Measurements from ENCODE around the gene CSF3R. TPM values are rescaled to one million over a fixed set of nuclear protein-coding genes. Genes with fewer than 3 reads are reported as not detected.
A peak's percentile ranks its signal among the peaks of the same experiment; 100 is the strongest.

The CSF3R gene
- total RNA-seq, 5 donors from 2014 or later (not counting 1 experiment from before 2014, with no cell fraction given): 0.25 to 2.1 (median 1.8) TPM

DNA sequence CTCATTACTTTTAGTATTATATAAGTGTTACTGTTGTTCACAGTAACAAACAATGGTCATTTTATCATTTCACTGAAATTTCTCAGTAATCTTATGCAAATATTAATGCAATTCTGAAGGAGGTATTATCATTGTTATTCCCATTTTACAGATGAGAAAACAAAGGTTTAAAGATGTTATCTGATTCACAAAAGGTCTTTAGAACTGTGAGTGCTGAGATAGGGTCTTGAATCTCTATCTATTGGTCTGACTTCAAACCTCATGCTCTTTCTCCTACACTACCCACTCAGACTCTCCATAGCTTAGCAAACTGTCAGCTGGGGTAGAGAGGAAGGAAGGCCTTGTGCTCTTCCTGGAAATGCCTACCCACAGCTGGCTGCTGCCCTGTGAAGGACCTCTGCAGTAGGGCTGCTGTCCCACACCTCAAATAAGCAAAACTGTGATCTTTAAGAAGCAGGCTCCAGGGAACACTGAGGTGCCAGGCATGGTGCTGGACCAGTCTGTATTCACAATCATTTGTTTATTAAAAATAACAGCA lies 26.3 kb downstream of the CSF3R start:
- H3K9me3 Mint-ChIP-seq: no peaks in the 10 kb centered on the region
- Histone ChIP-seq H3K27me3 (replicated peaks in 1 of 2; ENCODE audit: control insufficient read depth in 2 of 2, extremely low read depth in 1 of 2, insufficient read depth in 2 of 2, low read length in 1 of 2) (no peaks in the 10 kb centered on the region), H3K27ac (ENCODE audit: low read length) (no peak overlapping the region), H3K4me3 (ENCODE audit: control insufficient read depth in 1 of 2, extremely low read depth in 1 of 2, low read length in 1 of 2) (no peak overlapping the region), H3K36me3 (ENCODE audit: control insufficient read depth in 2 of 2, extremely low read depth in 1 of 2, insufficient read depth in 1 of 2, low read length in 1 of 2) (peaks cover 5 to 50% of the 10 kb centered on the region in 2 donors), H3K9me3 (no peaks in the 10 kb centered on the region), H3K4me1 (ENCODE audit: control insufficient read depth in 1 of 2, extremely low read depth in 1 of 2, insufficient read depth in 2 of 2, low read length in 2 of 2) (peaks cover 15 to 22% of the 10 kb centered on the region in 2 experiments)
- POLR2A ChIA-PET: no interaction called here
- DNase-seq (no peak), ATAC-seq (replicated peaks in 1 of 4) (no peak)
- peaks cover 34% of the 10 kb centered on the region for H3K36me3 Mint-ChIP-seq
- H3K4me1 Mint-ChIP-seq: peaks cover 34 to 44% (median 44%) of the 10 kb centered on the region in 3 donors
- CTCF ChIA-PET: no interaction called here
- H3K27ac Mint-ChIP-seq: no peak overlapping the region
- H3K27me3 Mint-ChIP-seq: no peaks in the 10 kb centered on the region
- peak overlapping the region in 1 of 3 donors; percentile 33 for H3K4me3 Mint-ChIP-seq

DNA sequence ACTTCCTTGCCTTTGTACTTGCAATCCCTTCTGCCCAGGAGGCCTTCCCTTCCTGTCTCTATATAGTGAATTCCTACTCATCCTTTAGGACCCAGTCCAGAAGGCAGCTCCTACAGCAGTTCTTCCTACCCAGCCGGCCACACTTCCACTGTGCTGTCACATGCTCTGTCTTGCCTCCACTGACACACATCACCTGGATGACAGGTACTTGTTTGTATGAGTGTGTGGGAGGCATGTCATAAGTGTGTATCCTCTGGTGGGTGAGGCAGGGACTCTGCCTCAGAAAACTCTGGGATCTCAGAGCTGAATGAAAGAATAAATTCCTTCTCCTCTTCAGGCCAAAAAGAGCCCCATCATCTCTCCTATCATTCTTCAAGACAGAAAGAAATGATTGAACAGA lies 27.3 kb downstream of the CSF3R start:
- peaks cover 38 to 46% (median 42%) of the 10 kb centered on the region in 3 donors for H3K4me1 Mint-ChIP-seq
- peaks cover 26% of the 10 kb centered on the region for H3K36me3 Mint-ChIP-seq
- H3K9me3 ChIP-seq: no peaks in the 10 kb centered on the region
- POLR2A ChIA-PET: no interaction called here
- no peak overlapping the region for H3K4me3 ChIP-seq (ENCODE audit: control insufficient read depth in 1 of 2, extremely low read depth in 1 of 2, low read length in 1 of 2)
- no peaks in the 10 kb centered on the region for H3K9me3 Mint-ChIP-seq
- H3K36me3 ChIP-seq (ENCODE audit: control insufficient read depth in 2 of 2, extremely low read depth in 1 of 2, insufficient read depth in 1 of 2, low read length in 1 of 2): peaks cover 5 to 39% of the 10 kb centered on the region in 2 donors
- H3K27ac Mint-ChIP-seq: no peak overlapping the region
- H3K27me3 Mint-ChIP-seq: no peaks in the 10 kb centered on the region
- no peak overlapping the region for H3K4me3 Mint-ChIP-seq
- no peaks in the 10 kb centered on the region for H3K27me3 ChIP-seq (replicated peaks in 1 of 2; ENCODE audit: control insufficient read depth in 2 of 2, extremely low read depth in 1 of 2, insufficient read depth in 2 of 2, low read length in 1 of 2)
- H3K27ac ChIP-seq (ENCODE audit: low read length): no peak overlapping the region
- peaks cover 15 to 29% of the 10 kb centered on the region in 2 experiments for H3K4me1 ChIP-seq (ENCODE audit: control insufficient read depth in 1 of 2, extremely low read depth in 1 of 2, insufficient read depth in 2 of 2, low read length in 2 of 2)
- ATAC-seq (replicated peaks in 1 of 4): no peak
- DNase-seq: no peak
- WGBS (ENCODE audit: insufficient coverage): no CpG with 5 or more reads among the region's 1 CpG
- CTCF ChIA-PET: no interaction called here

GRCh38 chr1:36453600-36454388 lies 28.9 kb downstream of the CSF3R start:
- Mint-ChIP-seq H3K9me3 (no peaks in the 10 kb centered on the region), H3K27ac (peak overlapping the region; percentile 4 to 29), H3K27me3 (no peaks in the 10 kb centered on the region), H3K36me3 (peaks cover 21% of the 10 kb centered on the region), H3K4me3 (no peak overlapping the region), H3K4me1 (peaks cover 38 to 49% (median 44%) of the 10 kb centered on the region in 3 donors)
- Histone ChIP-seq H3K4me3 (ENCODE audit: control insufficient read depth in 1 of 2, extremely low read depth in 1 of 2, low read length in 1 of 2) (no peak overlapping the region), H3K27ac (ENCODE audit: low read length) (no peak overlapping the region), H3K9me3 (no peaks in the 10 kb centered on the region), H3K27me3 (replicated peaks in 1 of 2; ENCODE audit: control insufficient read depth in 2 of 2, extremely low read depth in 1 of 2, insufficient read depth in 2 of 2, low read length in 1 of 2) (no peaks in the 10 kb centered on the region), H3K36me3 (ENCODE audit: control insufficient read depth in 2 of 2, extremely low read depth in 1 of 2, insufficient read depth in 1 of 2, low read length in 1 of 2) (peaks cover 5 to 29% of the 10 kb centered on the region in 2 donors), H3K4me1 (ENCODE audit: control insufficient read depth in 1 of 2, extremely low read depth in 1 of 2, insufficient read depth in 2 of 2, low read length in 2 of 2) (peaks cover 15 to 34% of the 10 kb centered on the region in 2 experiments)
- 100% methylated on average over 4 of the region's 6 CpGs for WGBS (ENCODE audit: insufficient coverage)
- ChIA-PET POLR2A (no interaction called here), CTCF (no interaction called here)
- ATAC-seq (replicated peaks in 1 of 4) (no peak), DNase-seq (no peak)

- H3K36me3 Mint-ChIP-seq: peaks cover 17% of the 10 kb centered on the region
- POLR2A ChIA-PET: no interaction called here
- DNase-seq (no peak), ATAC-seq (replicated peaks in 1 of 4) (no peak)
- peaks cover 5 to 29% of the 10 kb centered on the region in 2 donors for H3K36me3 ChIP-seq (ENCODE audit: control insufficient read depth in 2 of 2, extremely low read depth in 1 of 2, insufficient read depth in 1 of 2, low read length in 1 of 2)
- peaks cover 30 to 41% (median 36%) of the 10 kb centered on the region in 3 donors for H3K4me1 Mint-ChIP-seq
- no peaks in the 10 kb centered on the region for H3K9me3 Mint-ChIP-seq
- H3K4me3 ChIP-seq (ENCODE audit: control insufficient read depth in 1 of 2, extremely low read depth in 1 of 2, low read length in 1 of 2): no peak overlapping the region
- no peaks in the 10 kb centered on the region for H3K9me3 ChIP-seq
- H3K27ac ChIP-seq (ENCODE audit: low read length): no peak overlapping the region
- H3K27me3 ChIP-seq (replicated peaks in 1 of 2; ENCODE audit: control insufficient read depth in 2 of 2, extremely low read depth in 1 of 2, insufficient read depth in 2 of 2, low read length in 1 of 2): no peaks in the 10 kb centered on the region
- CTCF ChIA-PET: no interaction called here
- H3K4me3 Mint-ChIP-seq: no peak overlapping the region
- WGBS (ENCODE audit: insufficient coverage): no CpG with 5 or more reads among the region's 3 CpGs
- H3K4me1 ChIP-seq (ENCODE audit: control insufficient read depth in 1 of 2, extremely low read depth in 1 of 2, insufficient read depth in 2 of 2, low read length in 2 of 2): peaks cover 12 to 27% of the 10 kb centered on the region in 2 experiments
- H3K27ac Mint-ChIP-seq: no peak overlapping the region
- H3K27me3 Mint-ChIP-seq: no peaks in the 10 kb centered on the region
Measured at GRCh38 chr1:36453051-36453450, 29.7 kb downstream of the CSF3R start.

DNA sequence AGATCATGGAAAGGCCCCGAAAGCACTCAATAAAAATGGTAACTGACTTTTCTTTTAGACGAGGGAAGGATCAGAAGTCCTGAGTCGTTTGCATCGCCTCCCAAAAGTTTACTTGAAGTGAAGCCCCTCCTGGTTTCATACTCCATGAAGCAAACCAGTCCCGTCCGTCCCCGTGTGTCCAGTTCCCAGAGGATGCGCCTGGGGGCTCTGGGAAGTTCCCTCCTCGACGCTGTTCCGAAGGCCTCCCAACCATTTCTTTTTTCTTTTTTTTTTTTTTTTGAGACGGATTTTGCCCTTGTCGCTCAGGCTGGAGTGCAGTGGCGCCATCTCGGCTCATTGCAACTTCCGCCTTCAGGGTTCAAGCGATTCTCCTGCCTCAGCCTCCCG lies 31.8 kb downstream of the CSF3R start:
- H3K36me3 ChIP-seq (ENCODE audit: control insufficient read depth in 2 of 2, extremely low read depth in 1 of 2, insufficient read depth in 1 of 2, low read length in 1 of 2): peaks cover 5 to 16% of the 10 kb centered on the region in 2 donors
- H3K4me1 ChIP-seq (ENCODE audit: control insufficient read depth in 1 of 2, extremely low read depth in 1 of 2, insufficient read depth in 2 of 2, low read length in 2 of 2): peaks cover 0 to 13% of the 10 kb centered on the region in 2 experiments
- no peak for DNase-seq
- Mint-ChIP-seq H3K9me3 (no peaks in the 10 kb centered on the region), H3K36me3 (peaks cover 8% of the 10 kb centered on the region), H3K4me1 (peaks cover 17 to 24% (median 22%) of the 10 kb centered on the region in 3 donors), H3K27ac (peak overlapping the region; percentile 85 to 94), H3K27me3 (no peaks in the 10 kb centered on the region), H3K4me3 (peak overlapping the region; percentile 85 to 88 (median 87))
- peak overlapping the region; percentile 62 to 80 for H3K4me3 ChIP-seq (ENCODE audit: control insufficient read depth in 1 of 2, extremely low read depth in 1 of 2, low read length in 1 of 2)
- no peaks in the 10 kb centered on the region for H3K9me3 ChIP-seq
- WGBS (ENCODE audit: insufficient coverage): 41% methylated on average over 11 of the region's 18 CpGs
- ChIA-PET CTCF (interaction anchor here (0.6 to 1.0 kb wide), 5 partner anchors 12 to 1590 kb away, joined by 3 to 9 read pairs (median 4); partner anchors contain the start of gene MRPS15 (in 1 of the 2)), POLR2A (interaction anchor here (0.6 to 2.0 kb wide), 3 partner anchors 10 to 13 kb away, joined by 3 to 10 read pairs (median 8); partner anchors contain the start of gene MRPS15 (in 2 of the 2))
- no peak for ATAC-seq (replicated peaks in 1 of 4)
- peak overlapping the region; percentile 77 for H3K27ac ChIP-seq (ENCODE audit: low read length)
- no peaks in the 10 kb centered on the region for H3K27me3 ChIP-seq (replicated peaks in 1 of 2; ENCODE audit: control insufficient read depth in 2 of 2, extremely low read depth in 1 of 2, insufficient read depth in 2 of 2, low read length in 1 of 2)

GRCh38 chr1:36450270-36450918 lies 32.3 kb downstream of the CSF3R start, which contains the start of gene OSCP1:
Gene OSCP1, minus strand, starts transcription at chr1:36450451. Its CDS starts 82 bp downstream, at chr1:36450369.
- ChIA-PET POLR2A (interaction anchor here (0.6 to 2.0 kb wide), 5 partner anchors 9 to 891 kb away, joined by 3 to 13 read pairs (median 8); partner anchors contain the start of gene MRPS15 (in 2 of the 2)), CTCF (interaction anchor here (0.6 to 1.0 kb wide), 4 partner anchors 13 to 1589 kb away, joined by 3 to 9 read pairs (median 5); partner anchors contain the start of gene MRPS15 (in 1 of the 2))
- no peaks in the 10 kb centered on the region for H3K27me3 Mint-ChIP-seq
- H3K27ac Mint-ChIP-seq: peak within 1 kb of the TSS; percentile 87 to 94
- H3K9me3 Mint-ChIP-seq: no peaks in the 10 kb centered on the region
- H3K27me3 ChIP-seq (replicated peaks in 1 of 2; ENCODE audit: control insufficient read depth in 2 of 2, extremely low read depth in 1 of 2, insufficient read depth in 2 of 2, low read length in 1 of 2): no peaks in the 10 kb centered on the region
- H3K27ac ChIP-seq (ENCODE audit: low read length): peak within 1 kb of the TSS; percentile 77
- peak within 1 kb of the TSS; percentile 85 to 88 (median 87) for H3K4me3 Mint-ChIP-seq
- H3K4me1 Mint-ChIP-seq: peaks cover 17 to 24% (median 22%) of the 10 kb centered on the region in 3 donors
- peak; percentile 96 to 99 (median 98) for ATAC-seq (replicated peaks in 1 of 4)
- no peaks in the 10 kb centered on the region for H3K9me3 ChIP-seq
- peaks cover 7% of the 10 kb centered on the region for H3K36me3 Mint-ChIP-seq
- DNase-seq: peak; percentile 69 to 94 (median 81)
- 2% methylated on average over 48 of the region's 48 CpGs for WGBS (ENCODE audit: insufficient coverage)
- H3K4me3 ChIP-seq (ENCODE audit: control insufficient read depth in 1 of 2, extremely low read depth in 1 of 2, low read length in 1 of 2): peak within 1 kb of the TSS; percentile 62 to 80
- H3K36me3 ChIP-seq (ENCODE audit: control insufficient read depth in 2 of 2, extremely low read depth in 1 of 2, insufficient read depth in 1 of 2, low read length in 1 of 2): peaks cover 3 to 11% of the 10 kb centered on the region in 2 donors
- H3K4me1 ChIP-seq (ENCODE audit: control insufficient read depth in 1 of 2, extremely low read depth in 1 of 2, insufficient read depth in 2 of 2, low read length in 2 of 2): peaks cover 0 to 13% of the 10 kb centered on the region in 2 experiments

All from T-cell (primary cell).